OCI-LY1 (cell line): Measurements from ENCODE around the gene CCDC87.

ENCODE experiments used
- H2AFZ ChIP-seq: fragments of 200-600 bp; sonication (generic), shearing (Covaris generic); 2 replicates; pipeline ENCODE4 v1.6.0; 2014; ENCODE audit warnings: antibody characterized with exemption, mild to moderate bottlenecking, low read length
- H3F3A ChIP-seq: fragments of 200-600 bp; sonication (generic), shearing (Covaris generic); 2 replicates; pipeline ENCODE4 v1.6.0; 2014; ENCODE audit warnings: mild to moderate bottlenecking, antibody characterized with exemption, low read length, moderate library complexity; ENCODE audit not compliant: insufficient read depth
- H3K27ac ChIP-seq: fragments of 200-600 bp; sonication (generic); 2 replicates; pipeline ENCODE4 v1.5.1; 2014; ENCODE audit warnings: low read length, mixed run types, mild to moderate bottlenecking, low read depth; ENCODE audit not compliant: poor library complexity, severe bottlenecking
- H3K27me3 ChIP-seq: fragments of 200-600 bp; sonication (generic); 2 replicates; pipeline ENCODE4 v1.6.0; 2014; ENCODE audit warnings: antibody characterized with exemption, mild to moderate bottlenecking, low read length, moderate library complexity; ENCODE audit not compliant: insufficient read depth
- H3K36me3 ChIP-seq: fragments of 200-600 bp; sonication (generic); 2 replicates; pipeline ENCODE4 v1.6.1; 2014; ENCODE audit warnings: mild to moderate bottlenecking, antibody characterized with exemption, low read length, moderate library complexity, mixed read lengths; ENCODE audit not compliant: insufficient read depth
- H3K4me1 ChIP-seq: fragments of 200-600 bp; sonication (generic); 2 replicates; pipeline ENCODE4 v1.5.1; 2014; ENCODE audit warnings: mild to moderate bottlenecking, low read length, moderate library complexity; ENCODE audit not compliant: insufficient read depth, severe bottlenecking
- H3K4me2 ChIP-seq: fragments of 200-600 bp; sonication (generic), shearing (Covaris generic); 2 replicates; pipeline ENCODE4 v1.6.1; 2014; ENCODE audit warnings: low read length
- H3K4me3 ChIP-seq: fragments of 200-600 bp; sonication (generic); 2 replicates; pipeline ENCODE4 v1.5.1; 2014; ENCODE audit warnings: low read length, low read depth, mild to moderate bottlenecking, mixed read lengths; ENCODE audit not compliant: poor library complexity, severe bottlenecking
- H3K79me2 ChIP-seq: fragments of 200-600 bp; shearing (Covaris generic); 2 replicates; pipeline ENCODE4 v1.6.1; 2016; ENCODE audit warnings: mixed run types, low read length, mixed read lengths; ENCODE audit not compliant: insufficient read depth
- H3K9ac ChIP-seq: fragments of 200-600 bp; sonication (generic), shearing (Covaris generic); 2 replicates; pipeline ENCODE4 v1.6.1; 2014; ENCODE audit warnings: mild to moderate bottlenecking, low read length, mixed read lengths
- H3K9me2 ChIP-seq: fragments of 200-600 bp; sonication (generic), shearing (Covaris generic); 2 replicates; pipeline ENCODE4 v1.6.1; 2014; ENCODE audit warnings: low read depth, mild to moderate bottlenecking, low read length, mixed read lengths
- H3K9me3 ChIP-seq: fragments of 200-600 bp; shearing (Covaris generic); 2 replicates; pipeline ENCODE4 v1.6.1; 2014; ENCODE audit warnings: low read length, mixed read lengths
- H4K20me1 ChIP-seq: fragments of 200-600 bp; sonication (generic), shearing (Covaris generic); 2 replicates; pipeline ENCODE4 v1.6.0; 2016; ENCODE audit warnings: mild to moderate bottlenecking, low read length; ENCODE audit not compliant: insufficient read depth
- CTCF ChIP-seq: fragments of 200-600 bp; sonication (generic), shearing (Covaris generic); IDR thresholded peaks from 2 replicates; pipeline ENCODE4 v1.5.1; 2017; ENCODE audit warnings: mild to moderate bottlenecking, antibody characterized with exemption, low read length, moderate library complexity, mixed read lengths
- EZH2 ChIP-seq: fragments of 200-600 bp; sonication (generic), shearing (Covaris generic); IDR thresholded peaks from 2 replicates; pipeline ENCODE4 v1.8.0; 2017; ENCODE audit warnings: borderline replicate concordance, mixed run types, mild to moderate bottlenecking, antibody characterized with exemption, low read length, moderate library complexity, mixed read lengths

Gene CCDC87

GRCh38 chr11:66581261-66581660, 11.6 kb downstream of the CCDC87 start:
- Histone ChIP-seq H3K36me3 (no peaks in the 10 kb centered on the region; the same call in 1 of the 2 replicates), H3K9me2 (no peaks in the 10 kb centered on the region), H3K79me2 (no peaks in the 10 kb centered on the region), H3K9ac (no peak overlapping the region), H3K4me1 (no peaks in the 10 kb centered on the region), H4K20me1 (no peaks in the 10 kb centered on the region), H3K27me3 (no peaks in the 10 kb centered on the region; the same call in 1 of the 2 replicates), H3K4me3 (no peak overlapping the region), H3K9me3 (0 out of 2 replicates have a peak, but pooled peaks cover 7% of the 10 kb centered on the region), H3K4me2 (no peak overlapping the region), H3K27ac (no peak overlapping the region), H3F3A (no peaks in the 10 kb centered on the region), H2AFZ (no peak overlapping the region)
- TF ChIP-seq EZH2 = no peak
- TF ChIP-seq CTCF = no peak

GRCh38 chr11:66580803-66581202, 12.1 kb downstream of the CCDC87 start:
- no peaks in the 10 kb centered on the region; the same call in 1 of the 2 replicates for H3K36me3 ChIP-seq
- no peak for TF ChIP-seq CTCF
- no peak for TF ChIP-seq EZH2
- H3K9me2 ChIP-seq = no peaks in the 10 kb centered on the region
- no peak overlapping the region for H3K4me2 ChIP-seq
- H3K79me2 ChIP-seq = no peaks in the 10 kb centered on the region
- H3K4me1 ChIP-seq = no peaks in the 10 kb centered on the region
- H2AFZ ChIP-seq = no peak overlapping the region
- H3K9ac ChIP-seq = no peak overlapping the region
- no peak overlapping the region for H3K27ac ChIP-seq
- H3K9me3 ChIP-seq = 0 out of 2 replicates have a peak, but pooled peaks cover 7% of the 10 kb centered on the region
- no peaks in the 10 kb centered on the region for H4K20me1 ChIP-seq
- H3F3A ChIP-seq = no peaks in the 10 kb centered on the region
- no peaks in the 10 kb centered on the region; the same call in 1 of the 2 replicates for H3K27me3 ChIP-seq
- no peak overlapping the region for H3K4me3 ChIP-seq

DNA sequence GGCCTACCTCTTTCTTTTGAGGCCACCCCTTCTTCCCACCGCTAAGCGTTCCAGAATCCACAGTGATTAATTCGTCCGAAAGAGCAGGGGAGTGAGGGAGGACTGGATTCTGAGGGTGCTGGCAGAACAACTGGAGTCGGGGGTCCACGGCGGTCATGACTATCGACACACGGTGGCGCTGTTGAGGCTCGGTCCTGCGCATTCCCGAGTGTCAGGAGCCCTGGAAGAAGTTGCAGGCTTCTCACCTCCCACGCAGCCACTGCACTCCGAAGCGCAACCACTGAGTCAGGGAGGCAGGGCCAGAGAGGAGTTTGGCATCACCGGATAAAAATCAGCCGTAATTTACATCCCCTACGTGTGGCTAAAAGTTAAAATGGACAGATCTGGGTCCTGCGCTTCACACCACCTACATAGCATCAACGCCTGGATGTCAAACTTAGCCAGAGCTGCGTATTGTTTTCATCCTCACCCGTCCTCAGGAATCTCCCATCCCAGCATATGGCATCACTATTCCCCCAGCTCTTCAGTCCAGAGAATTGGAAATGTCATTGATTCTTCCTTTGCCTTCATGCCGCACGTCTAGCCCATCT, 13.8 kb downstream of the CCDC87 start:
- Histone ChIP-seq H3K27ac (no peak overlapping the region), H3F3A (no peaks in the 10 kb centered on the region), H4K20me1 (no peaks in the 10 kb centered on the region), H3K36me3 (no peaks in the 10 kb centered on the region; the same call in 1 of the 2 replicates), H2AFZ (no peak overlapping the region), H3K4me3 (no peak overlapping the region), H3K9me3 (0 out of 2 replicates have a peak, but pooled peaks cover 7% of the 10 kb centered on the region), H3K27me3 (no peaks in the 10 kb centered on the region; the same call in 1 of the 2 replicates), H3K4me1 (no peaks in the 10 kb centered on the region), H3K9me2 (no peaks in the 10 kb centered on the region), H3K79me2 (no peaks in the 10 kb centered on the region), H3K9ac (no peak overlapping the region), H3K4me2 (no peak overlapping the region; the same call in 1 of the 2 replicates)
- TF ChIP-seq EZH2 (no peak), CTCF (peak; percentile 87)
